SK-N-MC (cell line): Measurements from ENCODE around the gene PGD.
"Not testable (repeated sequence)": the region's sequence is repeated elsewhere in the genome, so short reads cannot be mapped to it uniquely, and the experiment has no call there.

Experiments used
- DNase-seq: peaks from one replicate; pipeline ENCODE4 v3.0.0-alpha.2; 2011; ENCODE audit warnings: low read depth, low spot score
- H3K27ac ChIP-seq: fragments of 200-600 bp; sonication (generic); 2 replicates; pipeline ENCODE4 v1.5.1; 2016; ENCODE audit warnings: mixed run types
- H3K36me3 ChIP-seq: fragments of 200-600 bp; sonication (generic); 2 replicates; pipeline ENCODE4 v1.6.1; 2017; ENCODE audit warnings: antibody characterized with exemption, low read length, mixed read lengths; ENCODE audit not compliant: insufficient read depth
- H3K4me3 ChIP-seq: fragments of 200-600 bp; sonication (generic); 2 replicates; pipeline ENCODE4 v1.5.1; 2016
- H3K9ac ChIP-seq: fragments of 200-600 bp; sonication (generic); 2 replicates; pipeline ENCODE4 v1.8.0; 2017; ENCODE audit warnings: mixed run types, mixed read lengths; ENCODE audit not compliant: insufficient read length
- H3K9me3 ChIP-seq: fragments of 200-600 bp; sonication (generic); 2 replicates; pipeline ENCODE4 v1.6.1; 2017; ENCODE audit warnings: low read depth, mild to moderate bottlenecking, antibody characterized with exemption, low read length, moderate library complexity, mixed read lengths
- EZH2 ChIP-seq: fragments of 200-600 bp; sonication (generic); IDR thresholded peaks from one replicate; pipeline ENCODE4 v1.6.1; 2017; ENCODE audit warnings: antibody characterized with exemption
- FOXP2 ChIP-seq: optimal IDR thresholded peaks from 2 replicates; pipeline ENCODE3; 2011; ENCODE audit warnings: mild to moderate bottlenecking, moderate library complexity; ENCODE audit not compliant: insufficient read depth; ENCODE audit errors: extremely low read length, control extremely low read depth
- POLR2AphosphoS5 ChIP-seq: IDR thresholded peaks from 2 replicates; pipeline ENCODE4 v1.6.1; 2012; ENCODE audit warnings: mild to moderate bottlenecking, low read depth, low read length, borderline replicate concordance

The PGD gene

GRCh38 chr1:10407201-10407600, 8.3 kb downstream of the PGD start:
- Histone ChIP-seq H3K27ac (no peak overlapping the region), H3K36me3 (peaks cover 99% of the 10 kb centered on the region), H3K4me3 (no peak overlapping the region), H3K9ac (no peak overlapping the region), H3K9me3 (no peaks in the 10 kb centered on the region)
- no peak for DNase-seq
- TF ChIP-seq EZH2 (no peak), FOXP2 (no peak), POLR2AphosphoS5 (no peak)

GRCh38 chr1:10415211-10415930, 16.5 kb downstream of the PGD start:
- no peak for DNase-seq
- TF ChIP-seq EZH2, result no peak
- TF ChIP-seq POLR2AphosphoS5, result no peak
- TF ChIP-seq FOXP2, result no peak
- peaks cover 95% of the 10 kb centered on the region for H3K36me3 ChIP-seq
- no peak overlapping the region for H3K4me3 ChIP-seq
- H3K27ac ChIP-seq, result peak overlapping the region; percentile 83
- no peaks in the 10 kb centered on the region for H3K9me3 ChIP-seq
- no peak overlapping the region for H3K9ac ChIP-seq

- not testable (repeated sequence) for H3K4me3 ChIP-seq, H3K9me3 ChIP-seq, DNase-seq, H3K9ac ChIP-seq
- H3K27ac ChIP-seq, result peak overlapping the region; percentile 83
- H3K36me3 ChIP-seq, result peaks cover 93% of the 10 kb centered on the region
Observed at GRCh38 chr1:10415967-10416366, 17.1 kb downstream of the PGD start.

- not testable (repeated sequence) for H3K9me3 ChIP-seq, H3K4me3 ChIP-seq, DNase-seq, H3K27ac ChIP-seq, H3K9ac ChIP-seq
- peaks cover 67% of the 10 kb centered on the region for H3K36me3 ChIP-seq
Observed at GRCh38 chr1:10418741-10419140, 19.9 kb downstream of the PGD start.

GRCh38 chr1:10419351-10419750, 20.5 kb downstream of the PGD start:
- H3K9me3 ChIP-seq, result no peaks in the 10 kb centered on the region
- no peak overlapping the region for H3K27ac ChIP-seq
- DNase-seq, result no peak
- no peak overlapping the region for H3K4me3 ChIP-seq
- TF ChIP-seq EZH2, result no peak
- H3K36me3 ChIP-seq, result peaks cover 61% of the 10 kb centered on the region
- H3K9ac ChIP-seq, result no peak overlapping the region

- TF ChIP-seq EZH2, result no peak
- no peak for TF ChIP-seq POLR2AphosphoS5
- TF ChIP-seq FOXP2, result no peak
- no peak overlapping the region for H3K4me3 ChIP-seq
- DNase-seq, result no peak
- H3K27ac ChIP-seq, result no peak overlapping the region
- H3K9me3 ChIP-seq, result no peaks in the 10 kb centered on the region
- no peak overlapping the region for H3K9ac ChIP-seq
- peaks cover 38% of the 10 kb centered on the region for H3K36me3 ChIP-seq
Observed at GRCh38 chr1:10421637-10422036, 22.8 kb downstream of the PGD start.

- H3K9me3 ChIP-seq, result no peaks in the 10 kb centered on the region
- H3K27ac ChIP-seq, result peak overlapping the region; percentile 64
- no peak overlapping the region for H3K4me3 ChIP-seq
- H3K9ac ChIP-seq, result peak overlapping the region; percentile 19
- TF ChIP-seq POLR2AphosphoS5, result no peak; the same call in 1 of the 2 replicates
- TF ChIP-seq EZH2, result no peak
- no peak for TF ChIP-seq FOXP2
- no peak for DNase-seq
- peaks cover 15% of the 10 kb centered on the region for H3K36me3 ChIP-seq
Observed at GRCh38 chr1:10424034-10424433, 25.2 kb downstream of the PGD start.

- no peak for TF ChIP-seq POLR2AphosphoS5
- TF ChIP-seq FOXP2, result no peak
- TF ChIP-seq EZH2, result no peak
- H3K9ac ChIP-seq, result no peak overlapping the region
- H3K36me3 ChIP-seq, result peaks cover 10% of the 10 kb centered on the region
Observed at GRCh38 chr1:10424651-10425050, 25.8 kb downstream of the PGD start.

GRCh38 chr1:10425826-10426534, 27.1 kb downstream of the PGD start:
- H3K36me3 ChIP-seq, H3K9me3 ChIP-seq, H3K4me3 ChIP-seq, DNase-seq, H3K9ac ChIP-seq, H3K27ac ChIP-seq: not testable (repeated sequence)

More at GRCh38 chr1:10424651-10425050, 25.8 kb downstream of the PGD start:
- H3K27ac ChIP-seq, result peak overlapping the region; percentile 64; the same call in 1 of the 2 replicates
- DNase-seq, result no peak
- no peak overlapping the region for H3K4me3 ChIP-seq
- no peaks in the 10 kb centered on the region for H3K9me3 ChIP-seq

GRCh38 chr1:10426535-10426848, 27.6 kb downstream of the PGD start:
- H3K27ac ChIP-seq, H3K9me3 ChIP-seq, H3K36me3 ChIP-seq, H3K4me3 ChIP-seq, H3K9ac ChIP-seq, DNase-seq: not testable (repeated sequence)
